Activated CD4-positive, alpha-beta T cell treated with anti-CD3 and anti-CD28 coated beads for 1 hour (primary cell): ENCODE measurements around the gene PIERCE2.
"Not testable (repeated sequence)": the region's sequence is repeated elsewhere in the genome, so short reads cannot be mapped to it uniquely, and the experiment has no call there.

Source experiments
- DNase-seq: peaks from one replicate; pipeline ENCODE4 v3.0.0-alpha.2; 2020

PIERCE2 gene, protein sequence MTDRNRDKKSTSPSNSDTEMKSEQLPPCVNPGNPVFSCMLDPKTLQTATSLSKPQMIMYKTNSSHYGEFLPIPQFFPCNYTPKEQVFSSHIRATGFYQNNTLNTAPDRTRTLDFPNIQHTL

DNA sequence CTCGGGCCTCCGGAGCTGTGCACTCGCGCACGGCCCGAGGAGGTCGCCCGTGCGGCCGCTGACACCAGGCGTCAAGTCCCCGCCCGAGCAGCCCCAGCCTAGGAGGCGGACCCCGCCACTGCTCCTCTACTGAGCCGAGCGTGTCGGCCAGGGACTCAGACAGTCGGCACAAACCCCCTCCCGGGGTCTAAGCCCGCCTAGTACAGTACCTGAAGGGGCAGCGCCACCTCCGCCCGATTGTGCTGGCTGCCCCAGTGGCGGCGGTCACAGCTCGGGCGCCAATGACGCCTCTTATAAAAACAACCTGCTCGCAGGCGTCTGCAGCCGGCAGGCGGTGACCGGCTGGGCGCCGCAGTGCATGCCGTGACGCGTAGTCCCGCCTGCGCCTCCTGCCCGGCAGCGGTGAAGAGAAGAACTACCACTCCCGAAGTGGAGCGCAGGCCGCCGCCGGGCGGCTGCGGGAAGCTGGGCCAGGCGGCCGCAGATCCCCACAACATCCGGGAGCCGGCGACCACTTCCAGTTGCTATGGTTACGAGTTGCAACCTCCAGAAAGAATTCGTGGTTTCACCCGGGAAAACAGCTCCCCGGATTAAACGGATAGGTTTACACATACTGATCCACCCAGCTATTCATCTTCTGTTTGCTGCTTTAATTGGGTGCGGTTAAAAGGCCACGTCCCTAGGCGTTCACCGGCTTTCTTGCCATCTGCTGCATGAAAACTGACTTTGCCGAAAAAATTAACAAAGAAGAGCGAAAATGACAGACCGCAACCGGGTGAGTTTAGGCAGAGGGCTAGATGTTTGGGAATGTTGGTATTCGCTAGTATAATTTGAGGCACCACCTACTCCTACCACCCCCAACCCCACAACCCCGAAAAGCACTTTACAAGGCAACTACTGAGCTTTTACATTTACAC lies at the start of gene PIERCE2, which contains the start of gene CCPG1:
Gene PIERCE2 (plus strand): TSS at position 484 of the 917 bp plus-strand sequence. CDS start 274 bp downstream, at position 758.
Gene CCPG1 (minus strand): TSS at position 348 of the 917 bp plus-strand sequence. CDS start 18,935 bp downstream, outside the sequence.
- peak; percentile 75 for DNase-seq

DNA sequence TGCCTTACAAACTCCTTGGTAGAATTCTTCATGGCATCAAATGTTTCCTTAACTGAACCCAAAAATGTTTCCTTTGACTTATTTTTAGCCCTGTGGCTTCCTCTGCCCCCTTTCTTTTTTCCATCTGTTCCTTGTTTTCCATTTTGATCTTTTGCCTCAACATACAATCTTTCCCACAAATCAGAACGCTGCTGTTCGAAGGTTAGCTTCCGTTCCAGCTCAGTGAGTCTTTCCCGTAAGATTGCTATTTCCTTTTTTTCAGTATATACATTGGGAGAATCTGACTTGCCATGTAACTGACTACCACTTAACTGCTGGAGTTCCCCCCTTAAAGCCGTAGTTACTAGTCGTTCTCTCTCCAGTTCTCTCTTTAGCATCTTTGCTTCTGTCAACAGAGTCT lies 48.0 kb upstream of the PIERCE2 start:
- no peak for DNase-seq

DNA sequence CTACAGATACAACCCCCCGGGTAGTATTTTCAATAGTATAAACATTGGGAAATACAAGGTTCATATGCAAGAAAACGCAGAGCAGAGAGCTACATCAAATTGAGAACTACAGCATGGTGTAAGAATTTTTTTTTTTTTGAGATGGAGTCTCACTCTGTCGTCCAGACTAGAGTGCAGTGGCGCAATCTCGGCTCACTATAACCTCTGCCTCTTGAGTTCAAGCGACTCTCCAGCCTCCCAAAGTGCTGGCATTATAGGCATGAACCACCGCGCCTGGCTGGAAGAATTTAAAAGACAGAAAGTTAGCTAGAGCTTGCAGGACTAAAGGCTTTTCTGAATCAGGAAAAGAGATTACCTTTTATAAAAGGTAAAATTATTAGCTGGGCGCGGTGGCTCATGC lies 47.2 kb upstream of the PIERCE2 start:
- no peak for DNase-seq

DNA sequence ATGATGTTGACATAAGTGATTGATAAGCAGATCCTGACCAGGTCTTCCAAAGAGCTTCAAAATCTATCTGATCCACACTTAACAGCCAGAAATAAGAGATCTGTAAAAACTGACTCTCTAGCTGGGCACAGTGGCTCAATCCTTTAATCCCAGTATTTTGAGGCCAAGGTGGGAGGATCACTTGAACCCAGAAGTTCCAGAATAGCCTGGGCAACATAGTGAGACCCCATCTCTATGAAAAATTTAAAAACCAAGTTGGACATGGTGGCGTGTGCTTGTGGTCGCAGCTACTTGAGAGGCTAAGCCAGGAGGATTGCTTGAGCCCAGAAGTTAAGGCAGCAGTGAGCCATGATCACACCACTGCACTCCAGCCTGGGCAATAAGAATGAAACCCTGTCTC lies 45.7 kb upstream of the PIERCE2 start:
- DNase-seq: no peak

DNA sequence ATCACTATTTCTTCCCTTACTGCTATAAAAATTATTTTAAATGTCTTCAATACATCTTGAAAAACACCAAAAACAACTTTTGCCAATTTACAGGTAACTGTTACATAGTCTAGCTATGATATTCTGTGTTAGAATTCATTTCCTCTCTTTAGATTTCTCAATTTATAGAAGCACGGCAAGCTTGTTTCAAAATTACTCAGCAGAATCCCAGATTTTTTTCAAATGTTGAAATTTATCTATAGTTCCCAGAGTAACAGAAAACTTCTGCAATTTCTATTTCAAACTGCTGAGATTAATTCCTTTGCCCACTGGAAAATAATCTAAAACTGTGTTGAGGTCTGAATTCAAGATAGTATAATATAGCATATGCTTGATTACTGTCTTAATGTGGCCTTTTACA lies 41.3 kb upstream of the PIERCE2 start:
- DNase-seq: no peak

DNA sequence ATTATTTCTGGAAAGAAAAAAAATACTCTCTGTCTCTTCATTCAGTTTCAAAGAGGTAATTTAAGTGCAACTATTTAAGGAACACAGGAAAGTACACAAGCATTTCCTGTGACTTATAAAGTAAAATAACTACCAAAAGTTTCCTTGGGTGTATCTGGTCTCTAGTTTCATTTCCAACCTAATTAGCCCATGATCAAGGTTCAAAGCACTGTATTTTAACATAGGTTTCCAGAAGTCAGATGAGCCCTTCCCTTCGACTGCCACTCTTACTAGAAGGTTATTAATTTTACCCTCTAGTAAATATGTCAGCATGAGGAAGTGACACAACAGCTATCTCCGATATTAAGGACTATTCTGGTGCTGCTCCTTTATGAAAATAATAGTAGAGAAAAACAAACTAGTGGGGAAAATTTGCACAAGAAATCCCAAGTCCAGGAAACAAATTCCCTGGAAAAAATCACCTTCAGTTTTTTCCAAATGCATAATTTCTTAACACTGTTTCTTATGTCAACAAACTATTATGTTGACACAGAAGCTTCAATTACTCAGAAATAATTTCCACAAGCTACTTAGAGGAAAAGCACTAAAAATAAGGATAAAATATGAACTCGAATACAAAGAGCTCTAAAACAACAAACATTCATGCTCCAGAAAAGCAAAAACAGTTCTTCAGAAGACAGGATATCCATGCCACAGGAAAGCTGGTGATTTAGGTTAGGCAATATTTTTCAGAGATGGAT lies 35.4 kb upstream of the PIERCE2 start:
- DNase-seq: no peak

DNA sequence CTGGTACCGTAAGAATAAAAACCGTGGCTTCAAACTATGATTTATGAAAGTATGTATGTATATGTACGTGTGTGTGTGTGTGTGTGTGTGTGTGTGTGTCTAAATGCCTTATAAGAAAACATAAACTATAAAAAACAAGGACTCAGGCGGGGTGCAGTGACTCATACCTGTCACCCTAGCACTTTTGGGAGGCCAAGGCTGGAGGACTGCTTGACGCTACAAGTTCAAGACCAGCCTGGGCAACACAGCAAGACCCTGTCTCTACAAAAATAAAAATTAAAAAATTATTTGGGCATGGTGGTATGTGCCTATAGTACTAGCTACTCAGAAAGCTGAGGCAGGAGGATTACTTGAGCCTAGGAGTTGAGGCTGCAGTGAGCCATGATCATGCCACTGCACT lies 29.2 kb upstream of the PIERCE2 start:
- DNase-seq: no peak

DNA sequence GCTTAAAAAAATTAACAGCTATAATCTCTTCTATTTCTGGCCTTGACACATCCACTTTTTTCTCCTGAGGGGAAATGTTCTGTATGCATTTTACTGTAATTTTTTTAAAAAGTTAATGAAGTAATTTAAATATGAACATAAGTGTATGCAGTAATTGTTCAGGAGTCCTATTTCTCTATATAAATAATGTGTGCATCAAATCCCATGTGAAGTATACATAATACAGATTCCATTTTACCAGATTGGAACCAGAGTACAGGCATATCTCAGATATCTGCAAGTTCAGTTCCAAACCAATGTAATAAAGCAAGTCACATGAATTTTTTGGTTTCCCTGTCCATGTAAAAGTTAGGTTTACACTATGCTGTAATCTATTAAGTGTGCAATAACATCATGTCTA lies 26.7 kb upstream of the PIERCE2 start:
- DNase-seq: no peak

DNA sequence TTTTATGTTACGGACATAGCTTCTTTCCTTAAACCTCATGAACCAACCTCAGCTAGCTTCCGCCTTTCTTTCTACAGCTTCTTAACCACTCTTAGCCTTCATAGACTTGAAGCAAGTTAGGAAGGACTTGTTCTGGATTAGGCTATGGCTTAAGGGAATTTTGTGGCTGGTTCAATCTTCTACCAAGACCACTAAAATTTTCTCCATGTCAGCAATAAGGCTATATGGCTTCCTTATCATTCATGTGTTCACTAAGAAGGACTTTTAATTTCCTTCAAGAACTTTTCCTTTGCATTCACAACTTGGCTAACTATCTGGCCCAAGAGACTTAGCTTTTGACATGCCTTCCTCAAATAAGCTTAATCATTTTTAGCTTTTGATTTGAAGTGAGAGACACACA lies 24.6 kb upstream of the PIERCE2 start:
- no peak for DNase-seq

DNA sequence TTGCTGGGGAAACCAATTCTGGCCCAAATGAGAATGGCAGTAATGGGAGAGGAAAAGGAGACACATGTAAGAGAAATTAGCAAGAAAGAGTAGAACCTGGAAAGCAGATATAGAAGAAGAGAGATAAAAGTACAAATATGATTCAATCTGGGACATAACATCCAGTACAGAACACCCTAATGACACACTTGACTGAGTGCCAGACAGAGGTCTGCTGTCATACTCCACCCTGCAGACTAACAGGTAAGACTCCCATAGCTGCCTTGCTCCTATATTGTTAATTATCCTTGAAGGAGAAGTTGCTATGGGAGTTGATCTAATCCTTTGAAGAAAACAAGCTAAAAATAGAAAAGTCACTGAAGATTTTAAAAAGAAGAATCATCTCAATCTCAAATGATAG lies 21.3 kb upstream of the PIERCE2 start:
- no peak for DNase-seq

DNA sequence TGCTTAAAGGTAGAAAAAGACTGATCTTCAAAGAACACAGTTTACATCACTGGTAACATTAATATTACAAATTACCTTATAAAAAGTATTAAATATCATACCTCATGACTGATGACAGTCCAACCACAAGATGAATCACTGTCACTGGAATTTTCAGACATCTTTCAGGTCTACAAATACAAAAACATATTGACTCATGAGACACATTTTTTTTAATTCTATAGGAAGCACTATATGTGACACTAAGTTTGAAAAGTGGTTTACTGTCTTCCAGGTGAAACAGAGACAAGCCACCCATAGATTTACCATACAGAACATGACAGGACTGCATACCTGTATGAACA lies 19.1 kb upstream of the PIERCE2 start:
- no peak for DNase-seq

DNA sequence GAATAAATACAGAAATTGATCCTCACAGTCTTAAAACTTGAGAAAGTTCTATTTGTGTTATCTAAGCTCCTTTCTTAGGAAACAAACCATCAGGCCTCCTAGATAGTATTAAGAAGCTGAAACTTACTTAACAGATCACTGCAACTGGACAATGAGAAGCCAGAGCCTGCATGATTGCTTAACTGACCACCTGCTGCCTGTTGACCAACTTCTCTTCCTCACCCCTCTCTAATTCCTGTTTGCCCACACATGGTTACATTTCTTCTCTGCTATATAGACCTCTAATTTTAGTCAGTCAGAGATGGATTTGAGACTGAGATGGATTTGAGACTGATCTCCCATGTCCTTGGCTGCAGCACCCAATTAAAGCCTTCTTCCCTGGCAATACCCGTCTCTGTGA lies 13.6 kb upstream of the PIERCE2 start:
- no peak for DNase-seq

DNA sequence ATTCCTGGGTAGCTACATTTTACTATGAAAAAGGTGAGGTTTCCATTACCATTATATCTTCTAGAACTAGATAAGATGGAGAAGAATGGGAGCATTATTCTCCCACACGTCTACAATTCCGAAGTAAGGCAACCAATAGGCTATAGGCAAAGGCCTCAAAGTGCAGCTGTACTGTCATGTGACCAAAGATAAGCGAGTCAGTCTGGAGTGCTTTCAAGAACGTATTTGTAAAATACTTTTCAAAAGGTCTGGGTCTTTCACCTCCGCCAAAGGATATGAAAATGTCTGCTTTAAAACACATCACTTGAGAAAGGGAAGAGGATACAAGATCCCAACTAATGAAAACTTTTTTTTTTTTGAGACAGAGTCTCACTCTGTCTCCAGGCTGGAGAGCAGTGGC lies 10.1 kb upstream of the PIERCE2 start:
- no peak for DNase-seq

DNA sequence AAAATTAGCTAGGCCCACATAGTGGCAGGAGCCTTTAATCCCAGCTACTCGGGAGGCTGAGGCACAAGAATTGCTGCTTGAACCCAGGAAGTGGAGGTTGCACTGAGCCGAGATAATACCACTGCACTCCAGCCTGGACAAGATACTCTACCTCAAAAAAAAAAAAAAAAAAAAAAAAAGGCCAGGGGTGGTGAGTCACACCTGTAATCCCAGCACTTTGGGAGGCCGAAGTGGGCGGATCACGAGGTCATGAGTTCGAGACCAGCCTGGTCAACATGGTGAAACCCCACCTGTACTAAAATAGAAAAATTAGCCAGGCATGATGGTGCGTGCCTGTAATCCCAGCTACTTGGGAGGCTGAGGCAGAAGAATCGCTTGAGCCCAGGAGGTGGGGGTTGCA lies 8.2 kb upstream of the PIERCE2 start:
- not testable (repeated sequence) for DNase-seq

DNA sequence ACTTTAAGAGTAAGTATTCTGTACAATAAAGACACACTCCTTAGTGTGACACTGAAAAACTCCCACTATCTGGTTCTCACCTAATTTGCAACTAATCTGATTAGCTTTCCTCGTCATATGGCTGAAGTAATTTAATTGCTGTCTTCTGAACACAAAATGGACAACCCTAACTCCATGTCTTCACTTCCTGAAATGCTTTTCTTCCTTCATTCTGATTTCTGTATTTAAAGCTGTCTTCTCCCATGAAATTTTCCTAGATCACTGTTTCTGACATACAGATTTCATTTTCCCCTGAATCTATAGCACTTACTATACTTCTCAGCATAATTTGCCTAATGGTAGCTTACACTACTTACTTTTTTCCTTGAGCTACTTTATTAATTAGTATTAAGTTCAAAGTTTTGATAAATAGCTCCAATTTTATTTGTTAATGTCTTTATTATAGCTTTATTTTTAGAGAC lies 6.5 kb upstream of the PIERCE2 start:
- no peak for DNase-seq

DNA sequence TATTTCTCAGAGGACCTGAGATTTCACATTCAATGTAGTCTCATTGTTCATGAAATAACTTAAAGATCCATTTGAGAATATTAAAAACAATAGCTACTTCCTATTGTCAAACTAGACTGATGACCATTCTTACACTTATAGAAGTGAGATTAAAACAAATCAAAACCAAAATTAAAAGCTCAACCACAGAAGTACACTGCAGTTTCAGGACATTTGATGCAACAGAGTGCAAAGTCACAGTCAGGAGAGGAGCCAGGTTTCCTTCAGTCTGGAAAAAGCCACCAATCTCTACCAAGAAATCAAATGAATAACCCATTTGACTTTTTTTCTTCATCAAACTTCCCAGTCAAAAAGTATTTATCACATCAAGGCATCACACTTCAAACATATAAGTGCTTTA lies 5.6 kb upstream of the PIERCE2 start:
- DNase-seq: no peak

DNA sequence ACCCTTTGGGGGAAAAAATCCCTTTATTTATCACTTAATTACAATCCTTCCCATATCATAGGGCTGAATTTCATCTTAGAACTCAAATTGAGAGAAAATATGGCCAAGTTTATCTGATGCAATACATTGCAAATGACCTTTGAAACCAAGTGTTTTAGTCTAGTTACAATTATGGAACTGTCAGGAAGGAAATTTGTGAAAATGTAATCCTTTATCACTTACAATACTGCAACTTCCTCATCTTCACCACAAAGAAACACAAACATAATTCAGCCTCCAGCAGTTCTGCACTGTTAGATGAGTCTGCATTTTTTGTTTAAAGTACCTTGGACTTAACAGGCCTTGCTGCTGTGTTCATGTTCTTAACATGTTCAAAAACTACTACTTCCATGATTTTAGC lies 4.8 kb upstream of the PIERCE2 start:
- no peak for DNase-seq

DNA sequence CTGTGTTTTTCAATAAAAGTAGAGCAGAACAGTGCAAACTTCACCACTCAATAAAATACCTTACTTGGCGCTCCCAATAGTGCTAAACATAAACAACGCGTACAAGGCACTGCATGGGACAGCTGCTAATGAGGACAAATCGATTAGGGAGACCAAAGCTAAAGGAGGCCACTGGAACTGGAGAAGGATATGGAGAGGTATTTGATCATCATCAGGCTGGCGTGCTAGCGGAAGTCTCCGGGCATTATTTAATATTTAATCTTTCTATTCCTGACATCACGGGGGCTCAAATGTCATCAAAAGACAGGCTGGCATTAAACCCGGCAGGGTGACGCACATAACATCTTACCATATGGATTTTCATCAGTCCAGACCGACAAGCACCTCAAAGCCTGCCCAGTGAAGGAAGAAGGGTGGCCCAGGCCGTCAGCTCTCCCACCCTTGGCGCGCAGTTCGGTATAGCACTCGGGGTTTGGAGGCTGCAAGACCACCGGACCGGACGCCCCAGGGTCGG lies 740 bp upstream of the PIERCE2 start:
- no peak for DNase-seq

DNA sequence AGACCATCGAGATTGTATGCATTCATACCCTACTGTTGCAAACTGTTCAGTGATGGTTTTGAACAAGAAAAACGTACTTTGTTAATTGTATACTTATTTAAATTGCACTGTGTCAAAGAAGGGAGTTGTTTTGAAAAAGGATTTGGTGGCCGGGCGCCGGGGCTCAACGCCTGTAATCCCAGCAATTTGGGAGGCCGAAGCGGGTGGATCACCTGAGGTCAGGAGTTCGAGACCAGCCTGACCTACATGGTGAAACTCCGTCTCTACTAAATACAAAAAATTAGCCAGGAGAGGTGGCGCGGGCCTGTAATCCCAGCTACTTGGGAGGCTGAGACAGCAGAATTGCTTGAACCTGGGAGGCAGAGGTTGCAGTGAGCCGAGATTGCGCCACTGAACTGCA lies 681 bp downstream of the PIERCE2 start:
- DNase-seq: not testable (repeated sequence)

DNA sequence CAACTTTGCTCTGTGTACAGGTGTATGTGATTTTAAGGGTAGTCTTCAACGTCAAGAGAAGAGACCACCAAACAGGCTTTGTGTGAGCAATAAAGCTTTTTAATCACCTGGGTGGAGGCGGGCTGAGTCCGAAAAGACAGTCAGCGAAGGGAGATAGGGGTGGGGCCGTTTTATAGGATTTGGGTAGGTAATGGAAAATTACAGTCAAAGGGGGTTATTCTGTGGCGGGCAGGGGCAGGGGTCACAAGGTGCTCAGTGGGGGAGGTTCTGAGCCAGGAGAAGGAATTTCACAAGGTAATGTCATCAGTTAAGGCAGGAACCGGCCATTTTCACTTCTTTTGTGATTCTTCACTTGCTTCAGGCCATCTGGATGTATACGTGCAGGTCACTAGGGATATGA lies 9.4 kb downstream of the PIERCE2 start:
- not testable (repeated sequence) for DNase-seq

DNA sequence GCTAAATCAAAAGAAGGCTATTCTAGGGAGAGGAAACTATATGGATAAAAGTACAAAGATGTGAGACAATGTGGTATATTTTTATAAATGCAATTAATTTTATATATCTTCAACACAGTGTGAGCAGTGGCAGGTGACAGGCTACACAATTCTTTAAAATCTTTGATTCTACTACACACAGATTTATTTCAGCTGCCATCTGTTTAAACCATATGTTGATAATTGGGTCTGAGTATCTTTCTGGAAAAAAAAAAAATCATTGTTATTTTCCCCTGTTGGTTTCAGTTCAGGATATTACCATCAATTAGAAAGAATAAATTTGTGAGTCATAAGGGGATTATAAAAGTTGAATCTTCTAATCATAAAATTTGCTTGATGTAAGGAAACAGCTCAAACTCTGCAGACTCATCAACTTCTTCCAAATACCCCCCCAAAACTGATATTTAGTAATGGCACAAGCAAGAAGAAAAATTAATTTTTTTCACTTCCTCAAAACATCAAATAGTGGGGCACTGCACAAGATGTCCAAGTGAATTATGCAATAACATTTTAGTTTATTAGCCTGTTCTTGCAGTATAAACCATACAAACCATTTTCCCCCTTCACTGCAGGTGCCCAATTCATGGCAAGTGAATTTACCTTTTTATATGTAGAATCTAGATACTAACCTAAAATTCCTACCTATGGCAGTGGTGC lies 12.0 kb downstream of the PIERCE2 start:
- no peak for DNase-seq

DNA sequence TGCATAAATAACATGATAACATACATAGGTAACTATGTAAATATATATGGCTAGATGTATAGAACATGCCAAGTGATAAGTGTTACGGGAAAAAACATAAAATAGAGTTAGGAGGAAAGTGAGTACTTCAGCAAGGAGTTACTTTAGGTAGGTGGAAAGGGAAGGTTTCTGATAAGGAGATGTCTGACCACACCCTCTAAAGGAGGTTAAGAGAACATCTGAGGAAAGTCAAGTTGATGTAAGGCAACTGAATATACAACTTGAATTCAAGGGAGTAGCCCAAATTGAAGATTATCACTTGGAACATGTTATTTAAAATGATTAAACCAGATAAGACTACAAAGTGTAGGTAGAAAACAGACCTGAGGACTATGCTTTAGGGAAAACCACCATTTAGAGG lies 13.8 kb downstream of the PIERCE2 start:
- no peak for DNase-seq
